ENCODE data around the gene EXTL2. TPM values are rescaled to one million over a fixed set of nuclear protein-coding genes. Genes with fewer than 3 reads are reported as not detected.
A peak's percentile ranks its signal among the peaks of the same experiment; 100 is the strongest.

Gene EXTL2
- total and polyA plus RNA-seq, 9 of the 15 experiments (the other 6 are each of a cell fraction or from before 2014, with no cell fraction given): 8.5 to 40.7 (median 26.0) TPM

DNA sequence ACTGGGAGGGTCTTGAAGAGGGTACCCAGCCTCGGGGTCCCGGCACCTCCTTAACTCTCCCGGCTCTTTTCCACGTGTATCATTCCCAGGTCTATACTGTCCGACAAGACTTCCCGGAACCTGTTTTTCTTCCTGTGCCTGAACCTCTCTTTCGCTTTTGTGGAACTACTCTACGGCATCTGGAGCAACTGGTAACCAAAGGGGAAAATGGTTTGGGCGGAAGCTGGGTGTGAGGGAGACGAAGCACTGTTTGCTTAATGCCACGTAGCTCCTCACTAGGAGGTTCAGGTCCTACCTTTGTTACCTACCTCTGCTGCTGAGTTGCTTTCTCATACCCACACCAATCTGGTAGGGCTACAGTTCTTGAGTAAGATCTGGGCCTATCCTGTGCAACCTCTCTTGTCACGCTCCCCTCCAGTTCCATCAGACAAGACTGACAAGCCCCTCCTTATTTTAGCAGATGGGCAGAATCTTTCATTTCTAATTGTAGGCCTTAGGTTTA, 1.9 kb upstream of the EXTL2 start:
- BruUV-seq (replicated peaks): no TSS peak
- CTCF ChIA-PET (ENCODE audit: low intra/inter-chr PET ratio): no interaction called here
- Histone ChIP-seq H2AFZ (ENCODE audit: low read depth, low read length) (peak overlapping the region; percentile 96), H3K9me1 (ENCODE audit: control insufficient read depth, insufficient read depth, low read length) (no peaks in the 10 kb centered on the region), H3K27ac (ENCODE audit: extremely low read depth, low read depth, low read length) (peak overlapping the region; percentile 88), H3K4me3 (peak overlapping the region; percentile 90), H3K27me3 (ENCODE audit: control insufficient read depth in 2 of 2, insufficient read depth in 2 of 2, low read length in 2 of 2) (no peaks in the 10 kb centered on the region), H3K9ac (ENCODE audit: insufficient read depth in 1 of 2, low read depth in 2 of 2, low read length in 2 of 2) (peak overlapping the region; percentile 93 to 95), H3K79me2 (ENCODE audit: control insufficient read depth, insufficient read depth, low read length) (peaks cover 66% of the 10 kb centered on the region), H3K4me2 (ENCODE audit: insufficient read depth, low read length) (peak overlapping the region; percentile 86), H4K20me1 (replicated peaks; ENCODE audit: control insufficient read depth, insufficient read depth, low read length) (no peaks in the 10 kb centered on the region), H3K4me1 (replicated peaks in 1 of 2; ENCODE audit: control insufficient read depth in 2 of 2, insufficient read depth in 2 of 2, low read length in 2 of 2) (peaks cover 0 to 8% of the 10 kb centered on the region in 2 experiments; a peak in 3 of 5 replicates), H3K36me3 (ENCODE audit: control insufficient read depth, insufficient read depth, low read length) (peaks cover 49% of the 10 kb centered on the region), H3K9me3 (replicated peaks; ENCODE audit: control insufficient read depth, insufficient read depth, low read depth, low read length) (no peaks in the 10 kb centered on the region)
- DNase-seq (ENCODE audit: extremely low read depth in 1 of 4, low spot score in 3 of 4): peak; percentile 30 to 74 (median 52)
- FAIRE-seq: peak; percentile 84
- ATAC-seq: peak; percentile 73
- intact Hi-C loops (cut with micrococcal nuclease) (loop anchor here (10.0 kb wide), 1 partner anchor 762 kb away; the partner anchor contains the start of genes SASS6 and TRMT13), in situ Hi-C loops (cut with MboI) (no loop called here)
- 0% methylated on average over 11 of the region's 12 CpGs for whole genome bisulfite sequencing (ENCODE audit: insufficient coverage, low coverage, missing lambda C conversion rate)
- POLR2A ChIA-PET: interaction anchor here (0.6 to 1.5 kb wide), 3 partner anchors 11 to 51 kb away, joined by 3 to 4 read pairs (median 4); no protein-coding TSS in a partner anchor
- TF ChIP-seq HDAC6 (IDR thresholded peaks at IDR 0.05; ENCODE audit: low read depth, low read length): no peak
- 0 out of 2 replicates have a peak, but pooled peaks have one; percentile 34 for TF ChIP-seq ZNF766 (CRISPR knock-in tag; conservative IDR thresholded peaks at IDR 0.05)
- TF ChIP-seq, protein P1, sequence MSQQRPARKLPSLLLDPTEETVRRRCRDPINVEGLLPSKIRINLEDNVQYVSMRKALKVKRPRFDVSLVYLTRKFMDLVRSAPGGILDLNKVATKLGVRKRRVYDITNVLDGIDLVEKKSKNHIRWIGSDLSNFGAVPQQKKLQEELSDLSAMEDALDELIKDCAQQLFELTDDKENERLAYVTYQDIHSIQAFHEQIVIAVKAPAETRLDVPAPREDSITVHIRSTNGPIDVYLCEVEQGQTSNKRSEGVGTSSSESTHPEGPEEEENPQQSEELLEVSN (IDR thresholded peaks at IDR 0.05; ENCODE audit: borderline replicate concordance in 1 of 2, extremely low read depth in 1 of 2, insufficient read depth in 1 of 2, insufficient read length in 1 of 2, low read depth in 1 of 2, low read length in 1 of 2, poor library complexity in 1 of 2, severe bottlenecking in 1 of 2): peak in 1 of 2 experiments; percentile 38
- no peak for TF ChIP-seq NFIX (CRISPR knock-in tag; IDR thresholded peaks at IDR 0.05; ENCODE audit: low read depth)
- no peak for TF ChIP-seq ETS2 (tag; IDR thresholded peaks at IDR 0.05; ENCODE audit: borderline replicate concordance, poor library complexity, severe bottlenecking)
- TF ChIP-seq, protein P2, sequence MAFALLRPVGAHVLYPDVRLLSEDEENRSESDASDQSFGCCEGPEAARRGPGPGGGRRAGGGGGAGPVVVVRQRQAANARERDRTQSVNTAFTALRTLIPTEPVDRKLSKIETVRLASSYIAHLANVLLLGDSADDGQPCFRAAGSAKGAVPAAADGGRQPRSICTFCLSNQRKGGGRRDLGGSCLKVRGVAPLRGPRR (CRISPR knock-in tag; IDR thresholded peaks at IDR 0.05): no peak
- TF ChIP-seq TRIM24 (IDR thresholded peaks at IDR 0.05): no peak
- peak; percentile 24; the same call in 1 of the 2 replicates for TF ChIP-seq SMARCE1 (IDR thresholded peaks at IDR 0.05)
- TF ChIP-seq ZFX (CRISPR knock-in tag; IDR thresholded peaks at IDR 0.05): 0 out of 2 replicates have a peak, but pooled peaks have one; percentile 47
- TF ChIP-seq MEIS2 (IDR thresholded peaks at IDR 0.05; ENCODE audit: partially characterized antibody): peak; percentile 39
- TF ChIP-seq TCFL5 (CRISPR knock-in tag; conservative IDR thresholded peaks at IDR 0.05): no peak
